HEK293T (cell line): ENCODE results near the gene CRADD.

Experiments used
- CTCF ChIA-PET: fragments of 350-600 bp; formaldehyde crosslinking; extraction: SDS; loops from one replicate; lab custom pipeline; 2021; ENCODE audit warnings: antibody characterized with exemption, inconsistent platforms; lab: Yijun Ruan, JAX
- POLR2A ChIA-PET: fragments of 350-600 bp; formaldehyde crosslinking; extraction: SDS; loops from one replicate; lab custom pipeline; 2020; ENCODE audit warnings: antibody characterized with exemption, inconsistent platforms; lab: Yijun Ruan, JAX
- DNase-seq: peaks from one replicate; pipeline ENCODE4 v3.0.0; 2012; ENCODE audit warnings: mixed read lengths; ENCODE audit errors: extremely low spot score
- ARNT ChIP-seq: fragments of 450-650 bp; IDR thresholded peaks from 2 replicates; pipeline ENCODE4 v1.6.1; 2017; ENCODE audit warnings: mild to moderate bottlenecking
- BHLHE40 ChIP-seq: fragments of 450-650 bp; IDR thresholded peaks from 2 replicates; pipeline ENCODE4 v1.6.1; 2016; ENCODE audit warnings: mild to moderate bottlenecking, moderate library complexity, borderline replicate concordance
- CTBP1 ChIP-seq: fragments of 450-650 bp; IDR thresholded peaks from 2 replicates; pipeline ENCODE4 v1.6.1; 2016; ENCODE audit warnings: borderline replicate concordance
- ELF4 ChIP-seq: fragments of 450-650 bp; IDR thresholded peaks from 2 replicates; pipeline ENCODE4 v1.6.1; 2017; ENCODE audit warnings: antibody characterized with exemption
- FOXA1 ChIP-seq: fragments of 450-650 bp; IDR thresholded peaks from 2 replicates; pipeline ENCODE4 v1.6.1; 2016; ENCODE audit warnings: mild to moderate bottlenecking
- FOXK2 ChIP-seq: fragments of 450-650 bp; IDR thresholded peaks from 2 replicates; pipeline ENCODE4 v1.6.1; 2016; ENCODE audit warnings: mild to moderate bottlenecking
- FOXM1 ChIP-seq: fragments of 450-650 bp; IDR thresholded peaks from 2 replicates; pipeline ENCODE4 v1.6.1; 2017; ENCODE audit warnings: mild to moderate bottlenecking, borderline replicate concordance
- HDGF ChIP-seq: fragments of 450-650 bp; IDR thresholded peaks from 2 replicates; pipeline ENCODE4 v1.6.1; 2017; ENCODE audit warnings: antibody characterized with exemption, borderline replicate concordance
- L3MBTL2 ChIP-seq: fragments of 450-650 bp; conservative IDR thresholded peaks from 2 replicates; pipeline ENCODE4 v1.6.1; 2016; ENCODE audit warnings: mild to moderate bottlenecking
- LEF1 ChIP-seq: fragments of 450-650 bp; IDR thresholded peaks from 2 replicates; pipeline ENCODE4 v1.6.1; 2017; ENCODE audit warnings: mild to moderate bottlenecking, borderline replicate concordance
- NFRKB ChIP-seq: fragments of 450-650 bp; IDR thresholded peaks from 2 replicates; pipeline ENCODE4 v1.6.1; 2016; ENCODE audit warnings: mild to moderate bottlenecking, moderate library complexity
- PKNOX1 ChIP-seq: fragments of 450-650 bp; IDR thresholded peaks from 2 replicates; pipeline ENCODE4 v1.6.1; 2016
- SP1 ChIP-seq: fragments of 450-650 bp; IDR thresholded peaks from 2 replicates; pipeline ENCODE4 v1.6.1; 2017
- SUZ12 ChIP-seq: fragments of 450-650 bp; IDR thresholded peaks from 2 replicates; pipeline ENCODE4 v1.6.1; 2016; ENCODE audit warnings: mild to moderate bottlenecking
- TARDBP ChIP-seq: fragments of 450-650 bp; IDR thresholded peaks from 2 replicates; pipeline ENCODE4 v1.6.1; 2016
- ZNF384 ChIP-seq: fragments of 450-650 bp; IDR thresholded peaks from 2 replicates; pipeline ENCODE4 v1.6.1; 2016

Gene CRADD

DNA sequence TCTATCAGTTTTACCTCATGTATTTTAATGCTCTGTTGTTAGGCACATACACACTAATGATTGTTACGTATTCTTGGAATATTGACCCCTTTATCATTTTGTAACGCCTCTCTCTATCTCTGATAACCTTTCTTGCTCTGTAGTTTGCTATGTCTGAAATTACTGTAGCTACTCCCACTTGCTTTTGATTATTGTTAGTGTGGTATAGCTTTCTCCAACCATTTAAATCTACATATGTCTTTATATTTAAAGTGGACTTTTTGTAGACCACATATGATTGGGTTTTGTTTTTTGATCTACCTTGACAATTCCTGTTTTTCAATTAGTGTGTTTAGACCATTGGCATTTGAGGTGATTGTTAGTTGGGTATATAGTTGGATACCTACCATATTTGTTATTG is 43.4 kb downstream of the CRADD start:
- CTCF ChIA-PET, result interaction anchor here (0.6 kb wide), 1 partner anchor 1480 kb away, joined by 3 read pairs; no protein-coding TSS in a partner anchor
- DNase-seq, result no peak
- TF ChIP-seq CTBP1 (no peak), FOXK2 (no peak), ARNT (no peak), BHLHE40 (no peak), NFRKB (no peak), TARDBP (no peak), ELF4 (no peak), FOXM1 (no peak), SUZ12 (no peak), L3MBTL2 (no peak), SP1 (no peak)
- POLR2A ChIA-PET, result no interaction called here

DNA sequence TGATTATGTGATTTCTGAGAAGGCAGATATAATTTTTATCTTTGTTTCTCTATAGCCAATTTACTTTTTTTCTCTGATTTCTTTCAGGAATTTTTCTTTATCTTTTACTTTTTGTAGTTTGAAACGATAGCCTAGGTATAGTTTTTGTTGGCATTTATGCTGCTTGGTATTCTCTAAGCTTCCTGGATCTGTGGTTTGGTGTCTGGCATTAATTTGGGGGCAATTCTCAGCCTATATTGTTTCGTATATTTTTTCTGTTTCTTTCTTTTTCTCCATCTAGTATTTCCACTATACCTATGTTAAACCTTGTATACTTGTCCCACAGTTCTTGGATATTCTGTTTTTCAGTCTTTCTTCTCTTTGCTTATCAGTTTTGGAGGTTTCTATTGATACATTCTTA is 45.0 kb downstream of the CRADD start:
- CTCF ChIA-PET, result no interaction called here

GRCh38 chr12:93722835-93723567 is 45.8 kb downstream of the CRADD start:
- POLR2A ChIA-PET, result interaction anchor here (0.6 kb wide), 1 partner anchor 471 kb away, joined by 3 read pairs; no protein-coding TSS in a partner anchor
- CTCF ChIA-PET, result no interaction called here
- DNase-seq, result no peak
- TF ChIP-seq CTBP1 (no peak), HDGF (no peak), FOXA1 (no peak), ARNT (no peak), PKNOX1 (no peak), SP1 (no peak), L3MBTL2 (no peak), FOXK2 (no peak), FOXM1 (no peak), TARDBP (no peak), BHLHE40 (no peak), NFRKB (no peak)

More for the DNA sequence above, 45.0 kb downstream of the CRADD start:
- POLR2A ChIA-PET, result no interaction called here
- TF ChIP-seq L3MBTL2, result no peak
- TF ChIP-seq BHLHE40, result no peak
- TF ChIP-seq LEF1, result no peak
- TF ChIP-seq SP1, result no peak
- TF ChIP-seq PKNOX1, result no peak
- TF ChIP-seq HDGF, result no peak
- no peak for TF ChIP-seq ZNF384
- no peak for TF ChIP-seq SUZ12
- DNase-seq, result no peak

DNA sequence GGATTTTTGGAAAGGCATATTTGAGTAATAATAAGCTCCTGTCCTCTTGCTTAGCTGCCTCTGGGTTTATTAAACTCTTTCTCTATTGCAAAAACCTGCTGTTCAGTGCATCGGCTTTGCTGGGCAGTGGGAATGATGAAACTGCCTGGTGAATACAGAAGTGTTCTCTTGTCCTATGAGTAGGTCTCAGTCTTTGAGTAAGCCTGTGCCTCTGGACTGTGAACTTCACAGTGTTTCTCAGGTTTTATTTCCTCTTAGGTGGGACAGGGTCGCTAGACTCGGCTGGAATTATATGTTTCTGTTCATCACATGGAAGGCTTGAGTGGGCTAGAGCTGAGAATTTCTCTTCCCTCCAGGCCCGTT is 46.4 kb downstream of the CRADD start:
- CTCF ChIA-PET, result no interaction called here
- POLR2A ChIA-PET, result interaction anchor here (0.6 kb wide), 2 partner anchors 184 to 471 kb away, joined by 3 read pairs; no protein-coding TSS in a partner anchor
- no peak for DNase-seq
- TF ChIP-seq NFRKB (no peak), ARNT (no peak)

GRCh38 chr12:93725531-93725930 is 48.4 kb downstream of the CRADD start:
- ChIA-PET CTCF (interaction anchor here (0.6 kb wide), 1 partner anchor 40 kb away, joined by 4 read pairs; no protein-coding TSS in a partner anchor), POLR2A (no interaction called here)
- TF ChIP-seq SUZ12, result no peak

DNA sequence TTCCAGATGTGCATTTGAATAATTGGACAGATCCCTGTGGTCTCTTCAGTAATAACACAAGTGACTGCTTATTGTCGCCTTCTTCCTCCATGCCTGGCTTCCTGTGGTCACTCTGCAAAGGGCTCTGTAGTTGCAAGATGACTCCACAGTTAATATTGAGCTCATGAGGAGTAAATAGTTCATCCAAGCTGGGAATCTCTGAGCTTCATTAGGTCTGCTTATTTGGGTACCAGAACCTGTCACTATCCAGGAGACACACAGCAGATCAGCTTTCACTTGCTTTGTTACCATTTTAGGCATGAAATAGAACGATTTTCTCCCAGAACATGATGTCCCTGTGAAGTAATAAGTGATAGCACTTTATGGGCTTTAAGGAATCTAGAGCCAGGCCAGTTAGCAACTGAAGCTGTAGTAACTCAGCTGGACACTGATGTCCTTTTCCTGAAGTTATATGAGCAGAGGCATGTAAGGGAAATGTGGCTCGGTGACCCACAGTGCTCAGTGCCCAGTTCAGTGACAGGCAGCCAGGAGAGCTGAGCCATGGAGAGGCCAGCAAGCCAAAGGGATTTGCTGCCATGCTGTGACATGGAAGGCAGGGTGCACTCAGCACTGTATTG is 50.1 kb downstream of the CRADD start:
- ChIA-PET CTCF (no interaction called here), POLR2A (no interaction called here)
- DNase-seq, result no peak
- TF ChIP-seq ARNT, result no peak
- TF ChIP-seq NFRKB, result no peak
- TF ChIP-seq FOXA1, result no peak
- TF ChIP-seq HDGF, result no peak
- TF ChIP-seq SP1, result no peak
- TF ChIP-seq FOXK2, result no peak
- TF ChIP-seq LEF1, result no peak
- no peak for TF ChIP-seq L3MBTL2
- no peak for TF ChIP-seq SUZ12
- no peak for TF ChIP-seq ELF4
- no peak for TF ChIP-seq ZNF384
- no peak for TF ChIP-seq BHLHE40

More at GRCh38 chr12:93725531-93725930, 48.4 kb downstream of the CRADD start:
- no peak for DNase-seq

DNA sequence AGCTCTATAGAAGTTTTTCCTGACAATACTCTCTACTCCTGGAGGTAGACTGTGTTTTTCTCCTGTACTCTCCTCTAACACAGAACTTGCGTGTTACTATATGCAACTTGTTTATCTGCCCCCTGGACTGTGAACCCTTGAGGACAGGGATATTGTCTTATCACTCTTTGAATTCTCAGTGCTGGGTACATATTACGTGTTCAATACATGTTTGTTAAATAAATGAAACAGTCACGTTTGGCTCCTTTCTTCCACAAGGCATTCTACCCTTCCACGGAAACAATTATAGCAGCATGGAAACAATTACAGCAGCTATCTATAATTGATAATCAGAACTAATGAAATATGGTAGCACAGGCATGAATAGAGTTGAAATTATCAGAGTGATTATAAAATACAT is 50.7 kb downstream of the CRADD start:
- ChIA-PET CTCF (no interaction called here), POLR2A (no interaction called here)
- TF ChIP-seq HDGF (no peak), SUZ12 (no peak), FOXA1 (no peak), ELF4 (no peak), PKNOX1 (no peak), FOXK2 (no peak), SP1 (no peak)
- DNase-seq, result no peak
